HEK293T (cell line): ENCODE measurements around the gene ATP6V0C.

Experiments
- CTCF ChIA-PET: fragments of 350-600 bp; formaldehyde crosslinking; extraction: SDS; loops from one replicate; lab custom pipeline; 2021; ENCODE audit warnings: antibody characterized with exemption, inconsistent platforms; lab: Yijun Ruan, JAX
- POLR2A ChIA-PET: fragments of 350-600 bp; formaldehyde crosslinking; extraction: SDS; loops from one replicate; lab custom pipeline; 2020; ENCODE audit warnings: antibody characterized with exemption, inconsistent platforms; lab: Yijun Ruan, JAX
- DNase-seq: peaks from one replicate; pipeline ENCODE4 v3.0.0; 2012; ENCODE audit warnings: mixed read lengths; ENCODE audit errors: extremely low spot score
- ARNT ChIP-seq: fragments of 450-650 bp; IDR thresholded peaks from 2 replicates; pipeline ENCODE4 v1.6.1; 2017; ENCODE audit warnings: mild to moderate bottlenecking
- BHLHE40 ChIP-seq: fragments of 450-650 bp; IDR thresholded peaks from 2 replicates; pipeline ENCODE4 v1.6.1; 2016; ENCODE audit warnings: mild to moderate bottlenecking, moderate library complexity, borderline replicate concordance
- CTBP1 ChIP-seq: fragments of 450-650 bp; IDR thresholded peaks from 2 replicates; pipeline ENCODE4 v1.6.1; 2016; ENCODE audit warnings: borderline replicate concordance
- ELF4 ChIP-seq: fragments of 450-650 bp; IDR thresholded peaks from 2 replicates; pipeline ENCODE4 v1.6.1; 2017; ENCODE audit warnings: antibody characterized with exemption
- FOXA1 ChIP-seq: fragments of 450-650 bp; IDR thresholded peaks from 2 replicates; pipeline ENCODE4 v1.6.1; 2016; ENCODE audit warnings: mild to moderate bottlenecking
- FOXK2 ChIP-seq: fragments of 450-650 bp; IDR thresholded peaks from 2 replicates; pipeline ENCODE4 v1.6.1; 2016; ENCODE audit warnings: mild to moderate bottlenecking
- FOXM1 ChIP-seq: fragments of 450-650 bp; IDR thresholded peaks from 2 replicates; pipeline ENCODE4 v1.6.1; 2017; ENCODE audit warnings: mild to moderate bottlenecking, borderline replicate concordance
- HDGF ChIP-seq: fragments of 450-650 bp; IDR thresholded peaks from 2 replicates; pipeline ENCODE4 v1.6.1; 2017; ENCODE audit warnings: antibody characterized with exemption, borderline replicate concordance
- L3MBTL2 ChIP-seq: fragments of 450-650 bp; conservative IDR thresholded peaks from 2 replicates; pipeline ENCODE4 v1.6.1; 2016; ENCODE audit warnings: mild to moderate bottlenecking
- LEF1 ChIP-seq: fragments of 450-650 bp; IDR thresholded peaks from 2 replicates; pipeline ENCODE4 v1.6.1; 2017; ENCODE audit warnings: mild to moderate bottlenecking, borderline replicate concordance
- NFRKB ChIP-seq: fragments of 450-650 bp; IDR thresholded peaks from 2 replicates; pipeline ENCODE4 v1.6.1; 2016; ENCODE audit warnings: mild to moderate bottlenecking, moderate library complexity
- PKNOX1 ChIP-seq: fragments of 450-650 bp; IDR thresholded peaks from 2 replicates; pipeline ENCODE4 v1.6.1; 2016
- SP1 ChIP-seq: fragments of 450-650 bp; IDR thresholded peaks from 2 replicates; pipeline ENCODE4 v1.6.1; 2017
- SUZ12 ChIP-seq: fragments of 450-650 bp; IDR thresholded peaks from 2 replicates; pipeline ENCODE4 v1.6.1; 2016; ENCODE audit warnings: mild to moderate bottlenecking
- TARDBP ChIP-seq: fragments of 450-650 bp; IDR thresholded peaks from 2 replicates; pipeline ENCODE4 v1.6.1; 2016
- ZNF384 ChIP-seq: fragments of 450-650 bp; IDR thresholded peaks from 2 replicates; pipeline ENCODE4 v1.6.1; 2016

The ATP6V0C gene

GRCh38 chr16:2496223-2497115 is 17.3 kb upstream of the ATP6V0C start:
- no peak for DNase-seq
- ChIA-PET POLR2A (interaction anchor here (1.3 kb wide), 1 partner anchor 22 kb away, joined by 5 read pairs; the partner anchor contains the start of gene TBC1D24), CTCF (no interaction called here)

GRCh38 chr16:2497116-2497630 is 16.6 kb upstream of the ATP6V0C start:
- no peak for DNase-seq
- CTCF ChIA-PET: no interaction called here
- TF ChIP-seq L3MBTL2 (no peak), LEF1 (no peak), NFRKB (no peak), PKNOX1 (no peak), TARDBP (no peak), HDGF (no peak), FOXA1 (no peak), FOXK2 (no peak), BHLHE40 (no peak), ELF4 (no peak), SP1 (no peak), SUZ12 (no peak), CTBP1 (no peak), ZNF384 (no peak), ARNT (no peak), FOXM1 (no peak)
- POLR2A ChIA-PET: interaction anchor here (1.3 kb wide), 1 partner anchor 22 kb away, joined by 5 read pairs; the partner anchor contains the start of gene TBC1D24

More at GRCh38 chr16:2496223-2497115, 17.3 kb upstream of the ATP6V0C start:
- TF ChIP-seq FOXK2 (no peak), NFRKB (no peak), PKNOX1 (no peak), BHLHE40 (no peak), FOXM1 (no peak), TARDBP (no peak), ARNT (no peak), HDGF (no peak), SP1 (no peak), LEF1 (no peak), SUZ12 (no peak), ZNF384 (no peak)

- no peak for DNase-seq
- CTCF ChIA-PET: no interaction called here
- TF ChIP-seq BHLHE40 (no peak), ELF4 (no peak), HDGF (no peak), TARDBP (no peak), FOXM1 (no peak), ARNT (no peak), FOXA1 (no peak), CTBP1 (no peak), ZNF384 (no peak), FOXK2 (no peak)
- POLR2A ChIA-PET: no interaction called here
Measured at GRCh38 chr16:2497695-2498484, 15.9 kb upstream of the ATP6V0C start.

GRCh38 chr16:2498531-2499253 is 15.1 kb upstream of the ATP6V0C start:
- ChIA-PET CTCF (no interaction called here), POLR2A (interaction anchor here (1.2 kb wide), 1 partner anchor 29 kb away, joined by 3 read pairs; no protein-coding TSS in a partner anchor)
- no peak for DNase-seq
- no peak for TF ChIP-seq CTBP1
- TF ChIP-seq SUZ12: no peak
- TF ChIP-seq L3MBTL2: no peak
- TF ChIP-seq BHLHE40: no peak
- TF ChIP-seq HDGF: no peak
- no peak for TF ChIP-seq FOXK2
- TF ChIP-seq NFRKB: no peak
- no peak for TF ChIP-seq FOXM1
- TF ChIP-seq ELF4: no peak
- no peak for TF ChIP-seq TARDBP
- no peak for TF ChIP-seq ARNT
- TF ChIP-seq FOXA1: no peak
- TF ChIP-seq SP1: no peak

- no peak for DNase-seq
- TF ChIP-seq PKNOX1 (no peak), L3MBTL2 (no peak), SP1 (no peak), FOXM1 (no peak), HDGF (no peak), NFRKB (no peak), FOXK2 (no peak), ARNT (no peak), CTBP1 (no peak), ZNF384 (no peak), BHLHE40 (no peak), FOXA1 (no peak), ELF4 (no peak), LEF1 (no peak), SUZ12 (no peak), TARDBP (no peak)
- ChIA-PET POLR2A (interaction anchor here (1.2 kb wide), 1 partner anchor 30 kb away, joined by 3 read pairs; no protein-coding TSS in a partner anchor), CTCF (interaction anchor here (1.1 kb wide), 1 partner anchor 58 kb away, joined by 3 read pairs; no protein-coding TSS in a partner anchor)
Measured at GRCh38 chr16:2499454-2499853, 14.3 kb upstream of the ATP6V0C start.
